Measurements from ENCODE around the gene RBM33. TPM values are rescaled to one million over a fixed set of nuclear protein-coding genes. Genes with fewer than 3 reads are reported as not detected.
A peak's percentile ranks its signal among the peaks of the same experiment; 100 is the strongest.

RBM33 gene
- total RNA-seq, 2 experiments from 2014 or later, result 73.7 to 84.8 TPM

DNA sequence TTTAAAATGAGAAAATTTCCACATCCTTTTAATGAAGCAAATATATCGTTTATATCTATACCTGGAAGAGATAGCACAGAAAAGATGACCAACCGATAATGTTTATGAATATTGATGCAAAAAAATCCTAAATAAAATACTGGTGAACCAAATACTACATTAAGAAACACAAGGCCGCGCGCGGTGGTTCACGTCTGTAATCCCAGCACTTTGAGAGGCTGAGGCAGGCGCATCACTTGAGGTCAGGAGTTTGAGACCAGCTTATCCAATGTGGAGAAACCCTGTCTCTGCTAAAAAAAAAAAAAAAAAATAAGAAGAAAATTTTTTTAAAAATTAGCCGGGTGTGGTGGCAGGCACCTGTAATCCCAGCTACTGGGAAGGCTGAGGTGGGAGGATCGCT is 142.0 kb downstream of the RBM33 start:
- Mint-ChIP-seq H3K36me3 (ENCODE audit: low read depth) (peaks cover 15% of the 10 kb centered on the region), H3K4me1 (ENCODE audit: low read depth) (peaks cover 3% of the 10 kb centered on the region), H3K27ac (no peak overlapping the region), H3K9me3 (no peaks in the 10 kb centered on the region), H3K4me3 (no peak overlapping the region), H3K27me3 (peaks cover 7% of the 10 kb centered on the region)
- no peak for ATAC-seq
- no peak for DNase-seq
- intact Hi-C loops (cut with micrococcal nuclease), result no loop called here
- TF ChIP-seq, protein P1, sequence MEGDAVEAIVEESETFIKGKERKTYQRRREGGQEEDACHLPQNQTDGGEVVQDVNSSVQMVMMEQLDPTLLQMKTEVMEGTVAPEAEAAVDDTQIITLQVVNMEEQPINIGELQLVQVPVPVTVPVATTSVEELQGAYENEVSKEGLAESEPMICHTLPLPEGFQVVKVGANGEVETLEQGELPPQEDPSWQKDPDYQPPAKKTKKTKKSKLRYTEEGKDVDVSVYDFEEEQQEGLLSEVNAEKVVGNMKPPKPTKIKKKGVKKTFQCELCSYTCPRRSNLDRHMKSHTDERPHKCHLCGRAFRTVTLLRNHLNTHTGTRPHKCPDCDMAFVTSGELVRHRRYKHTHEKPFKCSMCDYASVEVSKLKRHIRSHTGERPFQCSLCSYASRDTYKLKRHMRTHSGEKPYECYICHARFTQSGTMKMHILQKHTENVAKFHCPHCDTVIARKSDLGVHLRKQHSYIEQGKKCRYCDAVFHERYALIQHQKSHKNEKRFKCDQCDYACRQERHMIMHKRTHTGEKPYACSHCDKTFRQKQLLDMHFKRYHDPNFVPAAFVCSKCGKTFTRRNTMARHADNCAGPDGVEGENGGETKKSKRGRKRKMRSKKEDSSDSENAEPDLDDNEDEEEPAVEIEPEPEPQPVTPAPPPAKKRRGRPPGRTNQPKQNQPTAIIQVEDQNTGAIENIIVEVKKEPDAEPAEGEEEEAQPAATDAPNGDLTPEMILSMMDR (IDR thresholded peaks at IDR 0.05), result no peak
- ChIA-PET POLR2A (no interaction called here), CTCF (no interaction called here)

- ChIA-PET CTCF (no interaction called here), POLR2A (no interaction called here)
- TF ChIP-seq, protein P1 (IDR thresholded peaks at IDR 0.05), result no peak
- intact Hi-C loops (cut with micrococcal nuclease), result no loop called here
- DNase-seq, result no peak
- Mint-ChIP-seq H3K9me3 (no peaks in the 10 kb centered on the region), H3K27me3 (peaks cover 7% of the 10 kb centered on the region), H3K36me3 (ENCODE audit: low read depth) (peaks cover 10% of the 10 kb centered on the region), H3K4me1 (ENCODE audit: low read depth) (peaks cover 3% of the 10 kb centered on the region), H3K27ac (no peak overlapping the region), H3K4me3 (no peak overlapping the region)
- ATAC-seq, result peak; percentile 37
Observed at GRCh38 chr7:155787171-155787851, 142.8 kb downstream of the RBM33 start.

GRCh38 chr7:155788616-155789000 is 144.1 kb downstream of the RBM33 start:
- Mint-ChIP-seq H3K27me3 (peaks cover 7% of the 10 kb centered on the region), H3K9me3 (no peaks in the 10 kb centered on the region), H3K27ac (no peak overlapping the region), H3K4me3 (no peak overlapping the region), H3K36me3 (ENCODE audit: low read depth) (peaks cover 4% of the 10 kb centered on the region), H3K4me1 (ENCODE audit: low read depth) (peaks cover 3% of the 10 kb centered on the region)
- ChIA-PET CTCF (no interaction called here), POLR2A (no interaction called here)
- no peak for ATAC-seq
- no peak for DNase-seq
- intact Hi-C loops (cut with micrococcal nuclease), result no loop called here
- TF ChIP-seq, protein P1 (IDR thresholded peaks at IDR 0.05), result no peak

DNA sequence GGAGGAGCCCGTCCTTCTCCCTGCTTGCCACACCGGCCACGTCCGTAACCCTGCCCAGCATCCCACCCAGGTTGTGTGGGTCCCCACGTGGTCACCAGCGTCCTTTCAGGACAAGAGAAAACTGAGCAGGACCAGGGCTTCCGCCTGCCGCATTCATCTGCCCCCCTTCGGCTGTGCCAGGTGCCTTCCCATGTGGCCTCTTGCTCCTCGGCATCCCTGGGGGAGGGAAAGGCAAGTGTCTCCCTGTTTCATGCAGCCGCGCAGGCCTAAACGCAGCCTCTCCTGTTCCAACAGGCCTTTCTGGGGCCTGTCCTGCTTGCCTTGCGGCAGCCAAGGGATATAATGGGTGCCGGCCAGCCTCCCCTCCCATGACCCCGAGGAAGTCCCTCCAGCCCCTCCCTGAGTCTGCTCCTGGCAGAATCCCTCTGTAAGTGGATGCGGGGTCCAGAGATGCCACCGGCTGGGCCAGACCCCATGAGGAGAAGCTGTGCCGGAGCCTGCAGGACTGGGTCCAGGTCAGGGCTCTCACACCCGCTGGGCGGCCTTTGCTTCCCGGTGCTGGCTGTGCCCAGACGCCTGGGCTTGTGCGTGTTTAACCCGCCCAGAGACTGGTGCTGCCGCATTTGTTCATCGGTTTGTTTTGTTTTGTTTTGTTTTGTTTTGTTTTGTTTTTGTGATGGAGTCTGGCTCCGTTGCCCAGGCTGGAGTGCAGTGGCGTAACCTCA is 144.7 kb downstream of the RBM33 start:
- H3K4me1 Mint-ChIP-seq (ENCODE audit: low read depth), result peaks cover 3% of the 10 kb centered on the region
- ATAC-seq (no peak), DNase-seq (no peak)
- CTCF ChIA-PET, result interaction anchor here (1.2 kb wide), 1 partner anchor 190 kb away, joined by 3 read pairs; no protein-coding TSS in a partner anchor
- TF ChIP-seq, protein P1 (IDR thresholded peaks at IDR 0.05), result no peak
- intact Hi-C loops (cut with micrococcal nuclease), result no loop called here
- H3K9me3 Mint-ChIP-seq, result no peaks in the 10 kb centered on the region
- peaks cover 4% of the 10 kb centered on the region for H3K36me3 Mint-ChIP-seq (ENCODE audit: low read depth)
- no peak overlapping the region for H3K27ac Mint-ChIP-seq
- no peak overlapping the region for H3K4me3 Mint-ChIP-seq
- H3K27me3 Mint-ChIP-seq, result peaks cover 7% of the 10 kb centered on the region
- POLR2A ChIA-PET, result no interaction called here

DNA sequence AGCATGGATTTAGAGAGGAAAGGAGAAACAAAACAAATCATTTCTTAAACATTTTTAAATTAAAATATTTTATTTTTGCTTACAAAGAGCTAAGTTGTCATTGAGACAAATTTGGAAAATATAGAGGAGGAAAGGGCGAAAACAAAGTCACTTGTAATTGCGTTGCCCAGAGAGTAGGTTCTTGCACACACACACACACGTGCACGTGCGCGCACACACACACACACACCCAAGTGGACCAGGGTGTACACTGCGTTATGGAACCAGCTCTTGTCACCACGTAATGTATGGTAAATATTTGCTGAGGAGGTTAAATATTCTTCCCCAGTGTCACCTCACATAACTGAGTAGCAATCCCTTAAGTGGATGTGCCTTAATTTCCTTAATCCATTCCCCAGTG is 146.2 kb downstream of the RBM33 start:
- TF ChIP-seq, protein P1 (IDR thresholded peaks at IDR 0.05), result no peak
- ATAC-seq (no peak), DNase-seq (no peak)
- Mint-ChIP-seq H3K27me3 (peaks cover 10% of the 10 kb centered on the region), H3K4me3 (no peak overlapping the region), H3K9me3 (no peaks in the 10 kb centered on the region), H3K4me1 (ENCODE audit: low read depth) (peaks cover 3% of the 10 kb centered on the region), H3K27ac (no peak overlapping the region), H3K36me3 (ENCODE audit: low read depth) (peaks cover 2% of the 10 kb centered on the region)
- ChIA-PET POLR2A (no interaction called here), CTCF (interaction anchor here (1.2 kb wide), 1 partner anchor 192 kb away, joined by 3 read pairs; no protein-coding TSS in a partner anchor)
- intact Hi-C loops (cut with micrococcal nuclease), result no loop called here
